Neural cell (in vitro differentiated cells): ENCODE measurements around the gene FGF6. TPM values are rescaled to one million over a fixed set of nuclear protein-coding genes. Genes with fewer than 3 reads are reported as not detected.

ENCODE experiments used
- H2AFZ ChIP-seq: fragments of 200-600, 300-800 bp; sonication (generic), shearing (Covaris generic); 2 replicates; pipeline ENCODE4 v1.6.0; 2014; ENCODE audit warnings: low read depth, mild to moderate bottlenecking, antibody characterized with exemption, low read length, moderate library complexity
- H3F3A ChIP-seq: fragments of 200-600 bp; shearing (Covaris generic); 2 replicates; pipeline ENCODE4 v1.6.1; 2016; ENCODE audit warnings: mild to moderate bottlenecking, moderate library complexity, mixed read lengths, antibody characterized with exemption, low read length; ENCODE audit not compliant: insufficient read depth, poor library complexity, severe bottlenecking
- H3K27ac ChIP-seq: fragments of 200-600, 300-800 bp; sonication (generic), shearing (Covaris generic); 2 replicates; pipeline ENCODE4 v1.5.1; 2014; ENCODE audit warnings: mild to moderate bottlenecking, low read length, moderate library complexity
- H3K27me3 ChIP-seq: fragments of 300-800, 200-600 bp; sonication (generic), shearing (Covaris generic); 2 replicates; pipeline ENCODE4 v1.6.0; 2014; ENCODE audit warnings: mild to moderate bottlenecking, low read depth, low read length, moderate library complexity; ENCODE audit not compliant: insufficient read depth
- H3K36me3 ChIP-seq: fragments of 300-800, 200-600 bp; sonication (generic), shearing (Covaris generic); 2 replicates; pipeline ENCODE4 v1.5.1; 2014; ENCODE audit warnings: mild to moderate bottlenecking, antibody characterized with exemption, low read length, moderate library complexity; ENCODE audit not compliant: insufficient read depth
- H3K4me2 ChIP-seq: fragments of 300-800, 200-600 bp; sonication (generic), shearing (Covaris generic); 2 replicates; pipeline ENCODE4 v1.6.0; 2014; ENCODE audit warnings: mild to moderate bottlenecking, low read length
- H3K4me3 ChIP-seq: fragments of 300-800, 200-600 bp; sonication (generic), shearing (Covaris generic); 2 replicates; pipeline ENCODE4 v1.5.1; 2014; ENCODE audit warnings: mild to moderate bottlenecking, low read length, moderate library complexity
- H3K79me2 ChIP-seq: fragments of 200-600 bp; shearing (Covaris generic); replicated peaks from 2 replicates; pipeline ENCODE4 v1.6.0; 2014; ENCODE audit warnings: mild to moderate bottlenecking, low read length, moderate library complexity; ENCODE audit not compliant: insufficient read depth
- H3K9ac ChIP-seq: fragments of 300-800, 200-600 bp; sonication (generic), shearing (Covaris generic); 2 replicates; pipeline ENCODE4 v1.6.1; 2016; ENCODE audit warnings: mild to moderate bottlenecking, low read length, mixed read lengths
- H3K9me2 ChIP-seq: fragments of 200-600 bp; shearing (Covaris generic); 2 replicates; pipeline ENCODE4 v1.6.1; 2016; ENCODE audit warnings: mild to moderate bottlenecking, low read length, mixed read lengths; ENCODE audit not compliant: insufficient read depth
- H3K9me3 ChIP-seq: fragments of 200-600, 300-800 bp; sonication (generic), shearing (Covaris generic); 2 replicates; pipeline ENCODE4 v1.6.1; 2016; ENCODE audit warnings: mild to moderate bottlenecking, mixed run types, low read length, moderate library complexity, mixed read lengths
- H4K20me1 ChIP-seq: fragments of 200-600 bp; shearing (Covaris generic); 2 replicates; pipeline ENCODE4 v1.6.1; 2016; ENCODE audit warnings: mild to moderate bottlenecking, mixed run types; ENCODE audit not compliant: insufficient read depth
- CTCF ChIP-seq: fragments of 450-650 bp; IDR thresholded peaks from 2 replicates; pipeline ENCODE4 v1.5.1; 2014; ENCODE audit warnings: antibody characterized with exemption, mild to moderate bottlenecking, moderate library complexity; ENCODE audit not compliant: poor library complexity, severe bottlenecking
- EP300 ChIP-seq: fragments of 450-650 bp; conservative IDR thresholded peaks from 2 replicates; pipeline ENCODE4 v1.6.1; 2014; ENCODE audit warnings: antibody characterized with exemption, mild to moderate bottlenecking, moderate library complexity; ENCODE audit not compliant: poor library complexity, severe bottlenecking
- EZH2 ChIP-seq: fragments of 200-600, 300-800 bp; shearing (Covaris generic), sonication (generic); IDR thresholded peaks from 2 replicates; pipeline ENCODE4 v1.6.1; 2014; ENCODE audit warnings: antibody characterized with exemption, low read length, borderline replicate concordance, mild to moderate bottlenecking; ENCODE audit not compliant: insufficient read depth, poor library complexity, severe bottlenecking
- MXI1 ChIP-seq: fragments of 450-650 bp; conservative IDR thresholded peaks from 2 replicates; pipeline ENCODE4 v1.6.1; 2014; ENCODE audit warnings: antibody characterized with exemption, mild to moderate bottlenecking; ENCODE audit not compliant: poor library complexity, severe bottlenecking
- POLR2AphosphoS5 ChIP-seq: IDR thresholded peaks from 2 replicates; pipeline ENCODE4 v1.6.1; 2012
- RAD21 ChIP-seq: fragments of 450-650 bp; conservative IDR thresholded peaks from 2 replicates; pipeline ENCODE4 v1.6.1; 2014; ENCODE audit warnings: antibody characterized with exemption, mild to moderate bottlenecking, moderate library complexity
- REST ChIP-seq: IDR thresholded peaks from 2 replicates; pipeline ENCODE4 v1.6.1; 2012; ENCODE audit warnings: borderline replicate concordance
- SMC3 ChIP-seq: fragments of 450-650 bp; conservative IDR thresholded peaks from 2 replicates; pipeline ENCODE4 v1.6.1; 2014; ENCODE audit warnings: antibody characterized with exemption, mild to moderate bottlenecking, moderate library complexity; ENCODE audit not compliant: poor library complexity
- TAF1 ChIP-seq: IDR thresholded peaks from 2 replicates; pipeline ENCODE4 v1.6.1; 2012; ENCODE audit warnings: low read depth
- polyA plus RNA-seq: library from polyadenylated mRNA; depleted of rRNA; stranded (reverse); fragments of >200 nt; gene quantifications from 2 replicates; pipeline ENCODE4 v1.2.3, GENCODE V29; 2014

The FGF6 gene
- polyA plus RNA-seq, 1 donor from 2014 or later: not detected

- Histone ChIP-seq H3K4me3 (no peak overlapping the region), H3K9me3 (no peaks in the 10 kb centered on the region), H3K9me2 (no peaks in the 10 kb centered on the region), H4K20me1 (no peaks in the 10 kb centered on the region), H3K27ac (no peak overlapping the region), H3K9ac (no peak overlapping the region), H3F3A (no peaks in the 10 kb centered on the region), H3K4me2 (no peak overlapping the region), H2AFZ (no peak overlapping the region), H3K36me3 (no peaks in the 10 kb centered on the region), H3K27me3 (no peaks in the 10 kb centered on the region), H3K79me2 (no peaks in the 10 kb centered on the region)
- no peak for TF ChIP-seq REST
- no peak for TF ChIP-seq POLR2AphosphoS5
- no peak for TF ChIP-seq SMC3
These were observed 5.9 kb downstream of the FGF6 start for GRCh38 chr12:4439736-4440135.

- Histone ChIP-seq H3K27ac (no peak overlapping the region), H3K79me2 (no peaks in the 10 kb centered on the region), H3K27me3 (no peaks in the 10 kb centered on the region), H3K9ac (no peak overlapping the region), H3K36me3 (no peaks in the 10 kb centered on the region), H2AFZ (no peak overlapping the region), H3K4me2 (no peak overlapping the region), H4K20me1 (no peaks in the 10 kb centered on the region), H3F3A (no peaks in the 10 kb centered on the region), H3K4me3 (no peak overlapping the region), H3K9me2 (no peaks in the 10 kb centered on the region), H3K9me3 (no peaks in the 10 kb centered on the region)
- TF ChIP-seq TAF1: no peak
- no peak for TF ChIP-seq CTCF
- no peak for TF ChIP-seq POLR2AphosphoS5
- no peak for TF ChIP-seq MXI1
- no peak for TF ChIP-seq REST
- TF ChIP-seq EP300: no peak
- no peak for TF ChIP-seq EZH2
- no peak for TF ChIP-seq SMC3
- no peak for TF ChIP-seq RAD21
These were observed 6.6 kb downstream of the FGF6 start for GRCh38 chr12:4438834-4439596.
